Panc1 (cell line): Measurements from ENCODE around the gene LRCH1. TPM values are rescaled to one million over a fixed set of nuclear protein-coding genes. Genes with fewer than 3 reads are reported as not detected.

ENCODE experiments used
- ATAC-seq: fragments of 200-7000 bp; cut with Tn5 transposase; 2 replicates; pipeline ENCODE4 v1.9.1; 2020; ENCODE audit warnings: mild to moderate bottlenecking, moderate library complexity
- BruUV-seq: library from RNA; stranded (reverse); fragments of 400-500 nt; replicated peaks from 2 replicates; lab custom pipeline; 2021; lab: Mats Ljungman, UMichigan
- CTCF ChIA-PET: fragments of 300-600 bp; sonication (Branson Sonifier 250); formaldehyde crosslinking; loops from one replicate; lab custom pipeline; 2022; ENCODE audit warnings: antibody characterized with exemption; lab: Charles Lee
- POLR2A ChIA-PET: fragments of 300-600 bp; sonication (Branson Sonifier 250); formaldehyde crosslinking; loops from one replicate; lab custom pipeline; 2022; ENCODE audit warnings: antibody characterized with exemption; lab: Charles Lee
- DNase-seq: peaks from one replicate; pipeline ENCODE4 v3.0.0-alpha.2; 2010; ENCODE audit warnings: low read depth, low spot score
- H3K27ac ChIP-seq: 2 replicates; pipeline ENCODE4 v1.5.1; 2011; ENCODE audit warnings: mild to moderate bottlenecking, low read length, inconsistent platforms
- H3K27me3 ChIP-seq: fragments of 200-500 bp; sonication (Bioruptor generic); 2 replicates; pipeline ENCODE4 v1.6.0; 2014; ENCODE audit warnings: low read length, inconsistent platforms; ENCODE audit not compliant: control insufficient read depth, insufficient read depth
- H3K36me3 ChIP-seq: fragments of 200-500 bp; sonication (Bioruptor generic); 2 replicates; pipeline ENCODE4 v1.5.1; 2014; ENCODE audit warnings: inconsistent platforms, mild to moderate bottlenecking, low read length, moderate library complexity; ENCODE audit not compliant: control insufficient read depth, insufficient read depth
- H3K4me1 ChIP-seq: 2 replicates; pipeline ENCODE4 v1.5.1; 2011; ENCODE audit warnings: inconsistent platforms, mild to moderate bottlenecking, low read length, moderate library complexity; ENCODE audit not compliant: control insufficient read depth, insufficient read depth
- H3K4me3 ChIP-seq, 2 experiments: 2 replicates each; pipeline ENCODE4 v1.5.1; 2011 to 2012; ENCODE audit warnings: low read depth in 2 of 2, low read length in 2 of 2, mild to moderate bottlenecking in 2 of 2, inconsistent platforms in 1 of 2, moderate library complexity in 1 of 2
- H3K9me3 ChIP-seq: fragments of 200-500 bp; sonication (Bioruptor generic); 2 replicates; pipeline ENCODE4 v1.5.1; 2014; ENCODE audit warnings: low read depth, mild to moderate bottlenecking, inconsistent platforms, low read length, moderate library complexity; ENCODE audit not compliant: control insufficient read depth, insufficient read depth
- POLR2AphosphoS5 ChIP-seq: IDR thresholded peaks from 2 replicates; pipeline ENCODE4 v1.6.1; 2012; ENCODE audit warnings: mild to moderate bottlenecking, low read depth, low read length, moderate library complexity
- SIN3A ChIP-seq: IDR thresholded peaks from 2 replicates; pipeline ENCODE4 v1.6.1; 2012; ENCODE audit warnings: low read depth, mild to moderate bottlenecking, low read length, moderate library complexity, borderline replicate concordance; ENCODE audit not compliant: insufficient read depth
- TCF7L2 ChIP-seq: IDR thresholded peaks from 2 replicates; pipeline ENCODE4 v1.6.1; 2011; ENCODE audit warnings: mild to moderate bottlenecking, low read depth, low read length, inconsistent platforms
- in situ Hi-C: cut with HindIII; loops from 2 replicates; pipeline ENCODE4 v1.10.0; 2016; ENCODE audit warnings: low sequenced_read_pairs, low pct_unique_long_range_greater_than_20kb
- intact Hi-C: fragments of 100-400 bp; cut with micrococcal nuclease; formaldehyde crosslinking; loops from one replicate; pipeline ENCODE4 v1.10.0; 2022; ENCODE audit not compliant: unreplicated experiment
- total RNA-seq: library from RNA; stranded (reverse); gene quantifications from one replicate; pipeline ENCODE4 v1.2.1, GENCODE V29; 2021; ENCODE audit not compliant: unreplicated experiment
- TF ChIP-seq, protein P1 (sequence below), 2 experiments: IDR thresholded peaks; 2 replicates each; pipeline ENCODE4 v1.6.1; 2011 to 2012; ENCODE audit warnings: low read depth in 2 of 2, control low read depth in 1 of 2, low read length in 1 of 2, mild to moderate bottlenecking in 1 of 2, moderate library complexity in 1 of 2; ENCODE audit not compliant: insufficient read depth in 1 of 2
- TF ChIP-seq, protein P2 (sequence below): fragments of 450-650 bp; IDR thresholded peaks from 2 replicates; pipeline ENCODE4 v1.5.1; 2017; ENCODE audit warnings: mild to moderate bottlenecking

LRCH1 gene
- total RNA-seq, 1 experiment from 2014 or later = 7.9 TPM

DNA sequence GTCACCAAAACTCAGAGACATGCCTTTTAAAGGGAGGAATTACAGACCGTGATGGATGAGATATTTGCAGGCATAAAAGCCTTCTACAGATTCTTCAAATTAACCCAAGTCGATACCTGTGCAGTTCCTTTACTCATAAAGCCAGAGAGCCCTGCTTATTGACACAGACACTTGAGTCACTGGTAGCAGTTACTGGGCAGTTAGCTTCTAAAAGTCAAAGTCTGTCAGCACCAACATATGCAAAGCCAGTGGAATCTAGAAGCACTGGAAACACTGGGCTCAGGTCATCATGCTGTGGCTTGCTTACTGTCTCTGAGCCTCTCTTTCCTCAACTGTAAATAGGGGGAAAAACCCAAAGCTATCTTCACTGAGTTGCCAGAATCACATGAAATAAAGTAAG lies 25.7 kb upstream of the LRCH1 start:
- no peaks in the 10 kb centered on the region for H3K9me3 ChIP-seq
- H3K27me3 ChIP-seq = no peaks in the 10 kb centered on the region
- H3K27ac ChIP-seq = no peak overlapping the region
- no TSS peak for BruUV-seq
- POLR2A ChIA-PET = no interaction called here
- no peak overlapping the region for H3K4me3 ChIP-seq
- in situ Hi-C loops (no loop called here), intact Hi-C loops (no loop called here)
- H3K4me1 ChIP-seq = no peaks in the 10 kb centered on the region
- no peak for DNase-seq
- CTCF ChIA-PET = no interaction called here
- TF ChIP-seq POLR2AphosphoS5 (no peak), SIN3A (no peak), TCF7L2 (no peak)
- TF ChIP-seq, protein P1, sequence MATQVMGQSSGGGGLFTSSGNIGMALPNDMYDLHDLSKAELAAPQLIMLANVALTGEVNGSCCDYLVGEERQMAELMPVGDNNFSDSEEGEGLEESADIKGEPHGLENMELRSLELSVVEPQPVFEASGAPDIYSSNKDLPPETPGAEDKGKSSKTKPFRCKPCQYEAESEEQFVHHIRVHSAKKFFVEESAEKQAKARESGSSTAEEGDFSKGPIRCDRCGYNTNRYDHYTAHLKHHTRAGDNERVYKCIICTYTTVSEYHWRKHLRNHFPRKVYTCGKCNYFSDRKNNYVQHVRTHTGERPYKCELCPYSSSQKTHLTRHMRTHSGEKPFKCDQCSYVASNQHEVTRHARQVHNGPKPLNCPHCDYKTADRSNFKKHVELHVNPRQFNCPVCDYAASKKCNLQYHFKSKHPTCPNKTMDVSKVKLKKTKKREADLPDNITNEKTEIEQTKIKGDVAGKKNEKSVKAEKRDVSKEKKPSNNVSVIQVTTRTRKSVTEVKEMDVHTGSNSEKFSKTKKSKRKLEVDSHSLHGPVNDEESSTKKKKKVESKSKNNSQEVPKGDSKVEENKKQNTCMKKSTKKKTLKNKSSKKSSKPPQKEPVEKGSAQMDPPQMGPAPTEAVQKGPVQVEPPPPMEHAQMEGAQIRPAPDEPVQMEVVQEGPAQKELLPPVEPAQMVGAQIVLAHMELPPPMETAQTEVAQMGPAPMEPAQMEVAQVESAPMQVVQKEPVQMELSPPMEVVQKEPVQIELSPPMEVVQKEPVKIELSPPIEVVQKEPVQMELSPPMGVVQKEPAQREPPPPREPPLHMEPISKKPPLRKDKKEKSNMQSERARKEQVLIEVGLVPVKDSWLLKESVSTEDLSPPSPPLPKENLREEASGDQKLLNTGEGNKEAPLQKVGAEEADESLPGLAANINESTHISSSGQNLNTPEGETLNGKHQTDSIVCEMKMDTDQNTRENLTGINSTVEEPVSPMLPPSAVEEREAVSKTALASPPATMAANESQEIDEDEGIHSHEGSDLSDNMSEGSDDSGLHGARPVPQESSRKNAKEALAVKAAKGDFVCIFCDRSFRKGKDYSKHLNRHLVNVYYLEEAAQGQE (IDR thresholded peaks at IDR 0.05; ENCODE audit: insufficient read depth in 1 of 2, low read depth in 2 of 2, low read length in 1 of 2) = no peak
- TF ChIP-seq, protein P2, sequence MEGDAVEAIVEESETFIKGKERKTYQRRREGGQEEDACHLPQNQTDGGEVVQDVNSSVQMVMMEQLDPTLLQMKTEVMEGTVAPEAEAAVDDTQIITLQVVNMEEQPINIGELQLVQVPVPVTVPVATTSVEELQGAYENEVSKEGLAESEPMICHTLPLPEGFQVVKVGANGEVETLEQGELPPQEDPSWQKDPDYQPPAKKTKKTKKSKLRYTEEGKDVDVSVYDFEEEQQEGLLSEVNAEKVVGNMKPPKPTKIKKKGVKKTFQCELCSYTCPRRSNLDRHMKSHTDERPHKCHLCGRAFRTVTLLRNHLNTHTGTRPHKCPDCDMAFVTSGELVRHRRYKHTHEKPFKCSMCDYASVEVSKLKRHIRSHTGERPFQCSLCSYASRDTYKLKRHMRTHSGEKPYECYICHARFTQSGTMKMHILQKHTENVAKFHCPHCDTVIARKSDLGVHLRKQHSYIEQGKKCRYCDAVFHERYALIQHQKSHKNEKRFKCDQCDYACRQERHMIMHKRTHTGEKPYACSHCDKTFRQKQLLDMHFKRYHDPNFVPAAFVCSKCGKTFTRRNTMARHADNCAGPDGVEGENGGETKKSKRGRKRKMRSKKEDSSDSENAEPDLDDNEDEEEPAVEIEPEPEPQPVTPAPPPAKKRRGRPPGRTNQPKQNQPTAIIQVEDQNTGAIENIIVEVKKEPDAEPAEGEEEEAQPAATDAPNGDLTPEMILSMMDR = no peak
- no peaks in the 10 kb centered on the region for H3K36me3 ChIP-seq
- no peak for ATAC-seq

DNA sequence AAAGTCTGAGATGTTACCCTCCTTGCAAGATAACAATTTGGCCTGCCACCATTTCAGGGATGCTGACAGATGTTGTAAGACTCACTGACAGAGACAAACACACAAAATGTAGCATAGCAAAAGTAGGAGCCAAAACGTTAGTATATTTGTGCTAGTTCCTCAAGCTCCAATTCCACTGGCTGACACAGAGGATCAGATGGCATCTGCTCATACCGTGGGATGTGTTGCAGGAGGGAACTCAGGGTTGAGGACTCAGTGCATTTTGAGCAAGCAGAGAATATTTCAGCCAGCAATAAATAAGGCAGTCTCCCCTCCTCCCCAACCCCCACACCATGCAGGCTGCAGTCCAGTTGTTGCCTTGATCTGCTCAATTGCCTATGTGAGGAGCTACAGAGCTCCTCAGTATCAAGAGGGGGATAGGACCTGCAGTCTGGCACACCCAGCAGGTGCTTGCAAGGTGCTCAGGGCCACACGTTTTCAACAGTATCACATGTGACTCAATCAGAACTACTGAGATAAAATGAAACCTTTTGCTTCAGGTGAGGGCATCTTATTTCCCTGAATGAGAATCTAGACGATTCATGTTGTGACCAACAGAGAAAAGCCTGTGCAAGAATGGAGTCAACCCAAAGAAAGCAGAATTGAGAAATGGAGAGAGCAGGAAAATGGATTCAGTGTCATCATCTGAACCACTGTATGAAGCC lies 23.6 kb upstream of the LRCH1 start:
- CTCF ChIA-PET = no interaction called here
- H3K27ac ChIP-seq = no peak overlapping the region

More for the DNA sequence above, 23.6 kb upstream of the LRCH1 start:
- H3K4me1 ChIP-seq = no peaks in the 10 kb centered on the region
- POLR2A ChIA-PET = interaction anchor here (0.7 kb wide), 1 partner anchor 11 kb away, joined by 4 read pairs; no protein-coding TSS in a partner anchor
- H3K9me3 ChIP-seq = no peaks in the 10 kb centered on the region
- DNase-seq (no peak), ATAC-seq (no peak)
- no peaks in the 10 kb centered on the region for H3K27me3 ChIP-seq
- TF ChIP-seq POLR2AphosphoS5 (no peak), TCF7L2 (no peak), SIN3A (no peak)
- TF ChIP-seq, protein P2 = no peak
- TF ChIP-seq, protein P1 (IDR thresholded peaks at IDR 0.05; ENCODE audit: insufficient read depth in 1 of 2, low read depth in 2 of 2, low read length in 1 of 2) = no peak
- no TSS peak for BruUV-seq
- no peaks in the 10 kb centered on the region for H3K36me3 ChIP-seq
- intact Hi-C loops (no loop called here), in situ Hi-C loops (no loop called here)
- H3K4me3 ChIP-seq = no peak overlapping the region
